HG03571 (cell line): ENCODE results near the gene ATP9B.

Source experiments
- ATAC-seq: cut with Tn5 transposase; IDR thresholded peaks from one replicate; pipeline ENCODE4 v1.9.1; 2021; ENCODE audit not compliant: unreplicated experiment

Gene ATP9B

DNA sequence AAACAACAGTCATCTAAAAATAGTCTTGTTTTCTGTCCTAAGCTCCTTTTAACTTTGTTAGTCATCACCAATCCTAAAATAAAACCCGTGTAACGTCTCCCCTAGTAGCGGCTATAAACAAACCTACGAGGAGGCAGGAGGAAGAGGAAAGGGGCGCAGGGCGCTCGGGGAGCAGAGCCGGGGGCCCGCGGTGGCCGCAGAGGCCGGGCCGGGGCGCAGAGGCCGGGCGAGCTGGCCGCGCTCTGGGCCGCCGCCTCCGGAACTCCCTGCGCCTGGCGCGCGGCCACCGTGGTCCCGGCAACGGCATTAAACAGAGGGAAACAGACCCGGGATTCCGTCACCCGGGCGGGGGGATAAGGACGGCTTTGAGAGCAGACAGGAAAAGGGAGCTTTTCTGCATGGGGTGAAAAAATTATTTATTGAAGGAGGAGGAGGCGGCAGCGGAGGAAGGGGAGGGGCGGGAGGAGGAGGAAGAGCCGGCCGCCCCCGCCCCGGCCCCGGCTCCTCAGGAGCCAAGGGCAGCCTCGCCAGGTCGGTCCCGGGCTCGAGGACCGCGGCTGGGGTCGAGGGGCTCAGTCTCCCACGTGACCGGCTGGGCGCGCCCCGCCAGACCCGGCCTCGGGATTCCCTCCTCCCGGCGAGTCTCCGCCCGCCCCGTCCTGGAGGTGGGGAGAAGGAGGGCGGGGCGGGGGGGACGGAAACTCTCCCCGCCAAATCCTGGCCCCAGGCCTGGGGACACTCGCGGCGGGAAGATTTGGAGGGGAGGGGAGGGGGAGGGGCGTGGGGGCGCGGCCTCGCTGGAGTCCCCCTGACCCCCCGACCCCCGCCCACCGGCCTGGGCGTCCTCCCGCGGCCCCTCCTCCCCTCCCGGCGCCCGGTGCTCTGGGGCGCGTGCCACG is 324.7 kb downstream of the ATP9B start:
- no peak for ATAC-seq

DNA sequence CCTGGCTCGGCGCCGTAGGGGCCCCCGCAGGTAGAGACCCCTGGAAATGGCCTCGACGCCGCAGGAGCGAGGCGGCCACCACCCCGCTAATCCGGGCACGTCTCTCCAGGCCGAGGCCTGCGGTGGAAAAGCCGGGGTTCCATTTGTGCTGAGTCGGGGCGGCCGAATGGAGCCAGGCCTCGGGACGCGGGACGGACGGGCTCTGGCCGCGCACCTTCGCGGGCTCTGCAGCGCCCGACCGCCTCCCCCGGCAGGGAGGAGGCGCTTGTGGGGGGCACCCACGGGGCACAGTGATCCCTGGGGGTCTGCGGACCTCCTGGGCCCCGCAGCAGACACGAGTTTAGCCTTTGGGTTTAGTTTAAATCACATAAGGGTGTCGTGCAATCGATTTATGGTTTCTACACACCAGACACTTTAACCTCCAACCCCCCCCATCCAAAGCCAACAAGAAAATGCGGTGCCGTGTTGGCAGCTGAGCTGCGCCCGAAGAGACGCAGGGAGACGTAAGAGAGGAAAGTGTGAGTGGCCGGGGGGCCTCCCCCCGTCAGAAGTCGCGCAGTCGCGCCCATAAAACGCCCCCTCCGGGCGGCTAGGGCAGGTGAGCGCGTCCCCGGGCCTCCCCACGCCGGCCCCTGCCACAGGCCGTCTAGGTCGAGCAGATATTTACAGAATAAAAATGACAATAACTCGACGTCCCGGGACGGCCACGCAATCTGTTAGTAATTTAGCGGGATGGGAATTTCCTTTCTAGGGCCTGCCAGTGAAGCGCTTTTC is 325.5 kb downstream of the ATP9B start:
- ATAC-seq, result no peak

DNA sequence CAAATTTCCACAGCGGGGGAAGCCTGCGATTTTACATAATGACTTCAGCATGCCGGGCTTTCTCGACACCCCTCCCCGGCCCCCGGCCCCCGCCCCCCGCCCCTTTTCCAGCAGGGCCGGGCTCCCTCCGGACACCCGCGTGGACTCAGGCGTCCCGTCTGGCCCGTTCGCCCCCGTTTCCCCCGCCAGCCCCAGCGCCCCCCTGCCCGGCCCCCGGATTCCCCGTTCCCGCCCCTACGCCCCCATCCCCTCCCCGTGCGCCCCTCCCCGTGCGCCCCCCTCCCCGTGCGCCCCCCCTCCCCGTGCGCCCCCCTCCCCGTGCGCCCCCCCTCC is 326.1 kb downstream of the ATP9B start:
- no peak for ATAC-seq

DNA sequence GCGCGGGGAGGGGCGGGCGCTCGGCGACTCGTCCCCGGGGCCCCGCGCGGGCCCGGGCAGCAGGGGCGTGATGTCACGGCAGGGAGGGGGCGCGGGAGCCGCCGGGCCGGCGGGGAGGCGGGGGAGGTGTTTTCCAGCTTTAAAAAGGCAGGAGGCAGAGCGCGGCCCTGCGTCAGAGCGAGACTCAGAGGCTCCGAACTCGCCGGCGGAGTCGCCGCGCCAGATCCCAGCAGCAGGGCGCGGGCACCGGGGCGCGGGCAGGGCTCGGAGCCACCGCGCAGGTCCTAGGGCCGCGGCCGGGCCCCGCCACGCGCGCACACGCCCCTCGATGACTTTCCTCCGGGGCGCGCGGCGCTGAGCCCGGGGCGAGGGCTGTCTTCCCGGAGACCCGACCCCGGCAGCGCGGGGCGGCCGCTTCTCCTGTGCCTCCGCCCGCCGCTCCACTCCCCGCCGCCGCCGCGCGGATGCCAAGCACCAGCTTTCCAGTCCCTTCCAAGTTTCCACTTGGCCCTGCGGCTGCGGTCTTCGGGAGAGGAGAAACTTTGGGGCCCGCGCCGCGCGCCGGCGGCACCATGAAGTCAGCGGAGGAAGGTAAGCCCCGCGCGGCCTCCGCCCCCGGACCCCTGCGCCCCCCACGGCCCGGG is 326.7 kb downstream of the ATP9B start, which contains the start of gene NFATC1:
NFATC1 (plus strand) TSS at position 170 of the 644 bp plus-strand sequence; CDS start at position 465, 295 bp downstream.
- ATAC-seq, result peak; percentile 3

DNA sequence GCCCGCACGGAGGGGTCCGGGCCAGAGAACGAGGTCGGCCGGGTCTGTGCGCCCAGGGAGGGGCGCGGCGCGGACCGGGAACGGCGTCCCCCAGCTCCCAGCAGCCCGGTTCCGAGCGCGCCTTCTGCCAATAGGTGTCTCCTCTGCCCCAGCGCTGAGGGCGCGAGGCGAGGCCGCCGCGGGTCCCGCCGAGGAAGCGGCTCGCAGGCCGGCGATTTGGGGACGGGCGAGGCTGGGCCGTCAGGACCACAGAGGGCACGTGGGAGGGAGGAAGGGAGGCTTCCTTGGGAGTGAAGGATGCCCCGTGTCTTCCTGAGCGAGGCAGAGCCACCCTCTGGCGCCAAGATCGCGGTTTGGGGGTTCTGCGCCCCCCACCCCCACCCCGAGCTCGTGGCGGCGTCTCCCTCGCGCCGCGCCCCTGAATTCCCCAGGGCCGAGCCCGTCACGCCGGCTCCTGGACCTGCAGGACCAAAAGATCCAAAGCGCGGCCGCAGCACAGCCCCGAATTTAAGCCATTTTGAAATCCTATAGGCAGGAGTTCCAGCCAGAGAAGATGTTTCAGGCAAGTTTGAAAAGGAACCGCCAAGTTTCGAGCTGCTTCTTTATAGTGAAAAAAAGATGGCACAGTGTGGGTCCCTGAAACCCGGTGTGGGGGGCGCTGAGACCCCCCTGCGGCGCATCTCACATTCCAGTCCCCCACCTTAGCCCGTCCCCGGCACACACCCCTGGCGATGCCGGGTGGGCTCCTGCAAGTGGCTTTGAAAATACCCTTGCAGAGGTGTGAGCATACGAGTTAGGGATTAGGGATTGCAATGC is 327.4 kb downstream of the ATP9B start:
- peak; percentile 24 for ATAC-seq

DNA sequence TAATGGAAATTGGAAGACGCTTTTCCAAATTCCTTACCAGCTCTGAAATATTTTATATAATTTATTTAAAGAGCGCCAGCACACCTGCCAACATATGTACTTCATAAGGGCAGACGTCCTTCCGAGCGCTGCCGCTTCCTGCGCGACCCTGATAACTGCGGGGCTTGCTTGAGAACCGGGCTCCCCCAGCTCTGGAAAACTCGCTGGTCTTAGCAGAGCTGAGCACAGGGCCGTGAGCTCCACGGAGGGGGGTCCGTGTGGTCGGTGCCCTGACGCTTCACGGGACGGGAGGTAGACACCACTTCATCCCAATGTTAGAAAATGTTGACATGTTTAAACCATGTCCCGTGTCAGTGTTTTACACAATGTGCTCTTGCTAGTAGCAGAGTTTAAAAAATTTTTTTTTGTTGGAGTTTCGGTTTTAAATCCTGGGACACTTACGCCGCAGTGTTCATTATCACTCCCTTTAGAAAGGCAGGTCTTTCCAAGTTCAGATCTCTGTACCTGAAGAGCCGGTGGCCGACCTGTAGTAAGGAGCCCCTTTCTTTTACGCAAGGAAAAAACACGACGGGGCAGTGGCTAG is 328.1 kb downstream of the ATP9B start:
- ATAC-seq, result no peak

DNA sequence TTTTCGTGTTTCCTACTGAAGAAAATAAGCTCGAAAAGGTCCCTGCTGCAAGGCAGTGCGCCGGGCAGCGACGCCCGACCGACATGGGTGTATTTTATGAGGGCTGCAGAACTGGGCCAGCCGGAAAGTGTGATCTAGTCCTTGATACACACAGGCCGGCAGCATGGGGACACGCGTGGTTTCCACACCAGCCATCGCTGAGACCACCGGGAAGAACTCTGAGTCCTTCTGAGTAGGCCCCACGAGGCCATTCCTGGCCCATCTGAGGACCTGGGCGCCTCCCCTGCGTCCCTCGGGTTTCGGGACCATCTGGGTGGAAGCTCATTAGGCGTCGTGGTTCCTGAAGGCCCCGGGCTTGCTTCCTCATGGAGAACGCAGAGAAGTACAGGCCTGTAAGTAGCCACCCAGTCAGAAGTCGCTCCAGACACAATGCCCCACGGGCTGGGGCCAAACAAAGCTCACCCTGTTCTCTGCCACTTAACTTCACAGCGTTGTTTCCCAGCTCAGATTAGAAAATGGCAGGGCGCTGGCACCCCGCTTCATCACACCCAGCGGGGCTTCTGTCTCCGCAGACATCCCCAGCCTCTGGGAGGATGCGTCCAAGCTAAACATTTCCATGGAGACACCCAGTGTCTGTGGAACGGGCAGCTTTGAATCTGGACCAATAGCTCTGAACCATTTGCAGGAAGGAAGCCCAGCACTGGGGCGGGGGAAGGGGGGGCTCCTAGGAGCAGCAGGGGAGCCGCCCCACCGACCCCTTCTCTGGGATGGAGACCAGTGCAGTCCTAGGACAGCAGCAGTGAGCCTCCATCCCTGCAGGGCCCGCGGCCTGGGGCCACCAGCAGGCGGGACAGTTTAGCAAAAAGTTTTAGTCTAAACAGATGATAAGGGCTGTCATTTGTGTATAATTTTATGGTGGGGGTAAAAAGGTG is 328.9 kb downstream of the ATP9B start:
- no peak for ATAC-seq

DNA sequence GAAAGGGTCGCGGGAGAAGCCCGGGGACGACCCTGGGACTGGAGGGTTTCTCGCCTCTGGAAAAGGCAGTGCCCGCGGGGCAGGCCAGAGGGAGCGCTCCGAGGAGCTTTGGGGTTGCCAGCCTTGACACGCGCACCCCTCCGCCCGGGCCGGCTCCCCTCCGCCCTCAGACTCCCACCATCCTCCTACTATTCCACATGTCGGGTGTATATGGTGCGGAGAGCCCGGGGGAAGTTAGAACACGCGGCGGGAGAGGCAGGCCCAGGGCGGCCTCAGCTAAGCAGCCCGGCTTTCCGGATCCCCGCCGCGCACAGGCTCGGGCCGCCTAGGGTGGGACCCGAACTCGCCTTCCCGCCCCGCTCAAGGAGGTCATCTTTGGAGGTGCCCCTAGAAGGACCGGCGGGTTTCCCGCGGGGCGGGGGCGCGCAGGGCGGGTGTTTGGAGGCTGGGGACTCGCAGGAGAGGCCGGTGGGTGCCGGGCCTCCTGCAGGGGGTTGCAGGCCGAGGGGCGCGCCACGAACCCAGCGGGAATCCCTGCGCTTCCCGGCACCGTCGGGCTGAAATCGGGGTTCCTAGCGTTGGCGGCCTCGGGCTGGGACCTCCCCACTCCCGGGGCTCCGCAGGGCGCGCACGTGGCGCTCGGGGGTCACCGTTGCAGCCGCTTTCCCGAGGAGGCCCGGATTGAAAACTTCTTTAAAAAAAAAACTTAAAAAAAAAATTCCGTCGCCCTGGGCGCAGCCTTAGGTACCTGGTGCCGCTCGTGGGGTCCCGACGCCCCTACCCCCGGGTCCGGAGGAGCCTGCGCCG is 330.3 kb downstream of the ATP9B start:
- no peak for ATAC-seq

DNA sequence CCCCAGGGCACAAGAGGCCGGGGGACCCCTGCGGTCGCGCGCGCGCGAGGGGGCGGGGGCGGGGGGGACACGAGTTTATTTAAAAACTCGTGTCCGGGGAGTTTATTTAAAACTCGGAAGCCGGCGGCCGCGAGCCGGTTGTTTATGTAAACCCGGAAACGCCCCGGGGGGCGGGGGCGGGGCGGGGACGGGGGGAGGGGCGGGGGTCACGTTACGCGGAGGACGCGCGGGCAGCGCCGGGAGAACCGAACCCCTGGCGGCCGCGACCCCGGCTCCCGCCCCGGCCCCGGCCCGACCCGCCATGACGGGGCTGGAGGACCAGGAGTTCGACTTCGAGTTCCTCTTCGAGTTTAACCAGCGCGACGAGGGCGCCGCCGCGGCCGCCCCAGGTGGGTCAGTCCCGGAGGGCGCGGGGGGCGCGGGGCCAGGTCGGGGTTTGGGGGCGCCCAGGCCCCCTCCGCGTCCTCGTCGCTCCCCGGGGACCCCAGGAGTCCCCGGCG is 330.9 kb downstream of the ATP9B start:
- ATAC-seq, result no peak

DNA sequence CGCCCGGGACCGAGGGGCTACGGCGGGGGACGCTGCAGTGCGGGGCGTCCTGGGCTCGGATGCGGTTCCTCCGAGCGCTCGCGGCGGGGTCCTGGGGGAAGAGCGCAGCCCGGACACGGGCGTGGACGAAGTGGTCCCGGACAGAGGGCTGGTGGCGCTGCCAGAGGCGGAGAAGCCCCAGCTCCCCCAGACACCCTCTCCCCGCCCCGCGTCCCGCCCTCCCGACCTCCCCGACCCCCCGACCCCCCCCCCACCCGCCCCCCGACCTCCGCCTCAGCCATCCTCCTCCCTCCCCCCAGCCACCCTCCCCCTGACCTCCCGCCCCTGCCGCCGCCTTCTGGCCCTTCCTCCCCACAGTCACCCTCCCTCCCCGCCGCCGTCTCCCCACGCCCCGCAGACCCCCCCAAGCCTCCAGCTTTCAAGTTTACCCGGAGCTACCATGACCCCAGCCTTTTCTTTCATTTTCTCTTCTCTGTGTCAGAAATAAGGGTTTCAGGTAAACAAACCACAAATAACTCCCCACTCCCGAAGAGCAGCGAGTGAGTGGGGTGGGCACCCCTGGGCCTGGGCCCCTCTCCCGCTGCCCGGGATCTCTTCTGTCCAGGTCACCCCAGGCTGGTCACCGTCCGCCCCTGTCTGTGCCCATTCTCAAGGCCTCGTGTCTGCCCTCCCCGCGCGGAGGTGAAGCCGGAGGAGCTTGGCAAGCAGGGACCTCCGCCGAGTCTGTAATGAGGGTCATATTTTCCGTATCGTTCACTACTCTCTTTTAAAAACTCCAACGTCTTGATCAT is 331.6 kb downstream of the ATP9B start:
- ATAC-seq, result no peak

DNA sequence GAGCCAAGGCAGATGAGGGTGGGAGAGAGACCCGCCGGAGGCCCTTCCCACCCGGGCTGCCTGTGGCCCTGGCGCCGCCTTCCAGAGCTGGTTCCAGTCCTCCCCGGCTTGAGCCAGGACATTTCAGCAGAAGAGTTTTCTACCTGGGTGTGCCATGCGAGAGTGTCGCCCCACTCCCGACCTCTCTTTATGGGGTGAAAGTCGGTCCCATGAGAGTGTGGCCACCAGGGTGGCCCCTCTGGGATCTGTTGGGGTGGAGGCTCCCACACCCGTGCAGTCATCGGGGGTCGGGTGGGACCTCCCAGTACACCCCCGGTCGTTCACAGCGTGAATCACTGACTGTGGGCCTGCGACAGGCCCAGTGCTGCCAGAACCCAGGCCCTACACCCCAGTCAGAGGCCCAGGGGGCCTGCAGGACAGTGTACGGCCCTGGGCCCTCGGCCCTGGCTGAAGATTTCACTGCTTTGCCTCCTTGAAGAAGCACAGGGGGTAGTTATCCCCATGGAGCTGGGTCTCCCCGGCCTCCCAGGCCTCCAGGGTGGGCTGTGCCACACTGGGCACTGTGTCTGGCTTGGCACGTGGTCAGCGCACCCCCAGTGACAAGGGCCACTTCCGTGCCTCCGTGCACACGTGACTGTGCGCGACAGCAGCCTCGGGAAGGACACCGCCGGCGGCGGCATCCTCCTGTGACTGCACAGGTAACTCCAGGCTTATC is 332.5 kb downstream of the ATP9B start:
- ATAC-seq, result no peak

DNA sequence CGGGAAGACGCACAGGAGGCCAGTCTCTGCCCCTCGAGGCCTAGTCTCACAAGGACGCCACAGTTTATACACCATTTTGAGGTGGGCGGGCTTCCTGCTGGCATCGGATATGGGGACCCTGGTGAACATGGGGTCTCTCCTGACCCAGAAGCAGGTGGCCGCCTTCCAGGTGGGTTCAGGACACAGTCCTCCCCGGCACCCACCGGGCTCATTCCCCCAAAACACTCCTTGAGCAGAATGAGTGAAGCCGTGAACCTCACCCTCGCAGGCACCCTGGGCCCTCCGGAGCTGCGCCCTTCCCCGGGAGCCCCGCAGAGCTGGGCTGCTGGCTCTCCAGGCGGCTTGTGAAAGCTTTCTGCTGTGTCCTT is 333.0 kb downstream of the ATP9B start:
- ATAC-seq, result no peak

DNA sequence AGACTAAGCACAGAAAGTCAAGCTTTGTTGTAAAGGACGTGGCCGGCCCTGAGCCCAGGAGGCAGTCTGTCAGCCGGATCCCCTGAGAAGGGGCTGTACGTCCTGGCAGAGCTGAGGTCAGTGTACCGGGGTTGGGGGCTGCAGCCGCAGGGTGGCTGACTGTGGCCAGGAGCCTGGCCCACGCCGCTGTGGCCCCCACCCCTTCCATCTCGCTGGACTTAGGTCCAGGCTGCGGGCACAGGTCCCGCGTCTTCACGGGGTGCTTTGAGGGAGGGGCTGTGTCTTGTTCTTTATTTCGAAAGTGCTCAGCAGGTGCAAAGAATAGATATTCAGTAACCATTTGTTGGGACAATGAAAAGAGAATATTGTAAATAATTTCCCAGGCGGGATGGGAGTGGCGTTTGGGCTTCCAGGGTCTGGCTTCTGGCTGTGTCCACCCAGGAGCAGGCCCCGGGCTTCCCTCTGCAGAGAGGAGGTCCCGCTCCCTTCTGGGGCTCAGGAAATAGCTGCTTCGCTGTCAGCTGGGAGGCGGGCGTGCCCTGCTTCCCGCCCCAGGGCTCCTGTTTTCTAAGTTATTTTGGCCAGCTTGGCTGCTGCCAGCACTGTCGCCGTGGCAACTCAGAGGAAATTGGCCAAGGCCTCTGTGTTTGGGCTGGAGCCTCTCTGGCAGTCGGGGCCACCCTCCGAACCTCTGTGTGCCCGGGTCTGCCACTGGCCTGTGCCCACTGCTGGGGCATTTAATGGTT is 334.0 kb downstream of the ATP9B start:
- ATAC-seq, result no peak

DNA sequence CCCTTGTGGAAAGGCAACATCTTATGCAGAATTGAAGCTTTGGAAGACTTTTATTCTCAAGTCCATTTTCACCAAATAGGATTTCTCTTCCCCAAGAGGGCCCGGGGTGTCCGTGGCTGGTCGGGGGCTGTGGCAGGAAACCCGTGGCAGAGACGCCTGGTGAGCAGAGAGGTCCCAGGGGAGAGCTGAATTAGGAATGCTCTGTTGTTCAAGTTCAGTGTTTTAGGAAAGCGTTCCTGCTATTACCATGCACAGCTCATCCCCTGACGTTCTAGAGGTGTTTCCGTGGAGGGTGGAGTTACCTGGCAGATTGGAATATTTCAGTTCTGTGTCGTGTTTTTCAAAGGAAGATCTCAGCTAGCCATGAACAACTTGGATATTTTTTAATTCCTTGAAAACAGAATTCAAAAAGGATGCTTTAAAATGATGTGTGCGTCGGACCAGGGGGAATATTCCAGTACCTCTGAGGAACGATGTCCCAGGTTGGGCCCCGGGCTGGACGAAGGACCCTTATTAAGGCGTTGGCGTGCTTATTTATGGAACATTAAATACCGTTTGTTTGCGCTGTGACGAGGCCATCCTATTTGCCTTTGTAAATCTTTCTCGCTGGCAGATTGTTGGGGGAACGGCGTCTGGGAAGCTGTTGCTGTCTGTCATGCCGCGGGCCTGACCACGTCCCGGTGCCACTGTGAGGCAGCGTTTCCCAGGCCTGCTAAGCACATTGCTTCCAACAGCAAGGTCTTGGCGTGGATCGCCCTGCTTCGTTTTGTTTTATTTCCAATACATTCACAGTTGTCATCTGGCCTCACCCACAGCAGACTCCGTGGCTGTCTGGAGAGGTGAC is 334.8 kb downstream of the ATP9B start:
- no peak for ATAC-seq

DNA sequence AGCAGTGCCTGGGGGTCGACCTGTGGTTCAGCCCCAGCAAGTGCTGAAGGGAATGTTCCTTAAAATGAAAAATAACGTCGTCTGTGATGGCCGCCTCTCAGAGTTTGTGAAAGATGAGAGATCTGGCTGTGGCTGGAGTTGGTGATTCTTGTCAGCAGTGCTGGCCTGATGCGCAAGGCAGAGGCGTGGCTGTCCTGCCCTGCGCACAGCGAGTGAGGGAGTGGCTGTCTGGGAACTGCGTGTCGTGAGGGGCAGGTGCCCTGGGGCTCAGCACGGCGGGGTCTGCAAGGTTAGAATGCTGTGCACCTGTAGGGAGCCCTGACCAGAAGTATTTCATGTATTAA is 335.3 kb downstream of the ATP9B start:
- no peak for ATAC-seq
